DOHH2 (cell line): Measurements from ENCODE around the gene BCL2.

ENCODE experiments used
- CTCF ChIP-seq: fragments of 200-600 bp; sonication (generic); IDR thresholded peaks from one replicate; pipeline ENCODE4 v1.5.1; 2014; ENCODE audit warnings: antibody characterized with exemption, mild to moderate bottlenecking, low read depth, low read length; ENCODE audit not compliant: poor library complexity, severe bottlenecking
- EZH2phosphoT487 ChIP-seq: fragments of 200-600 bp; sonication (generic); IDR thresholded peaks from 2 replicates; pipeline ENCODE4 v1.6.1; 2017; ENCODE audit warnings: borderline replicate concordance, mild to moderate bottlenecking, antibody characterized with exemption, low read length, moderate library complexity, mixed read lengths

GRCh38 chr18:63320123-63320974 lies 780 bp upstream of the BCL2 start:
- TF ChIP-seq CTCF, result no peak
- TF ChIP-seq EZH2phosphoT487, result no peak
